ENCODE results near the gene LCE1F. TPM values are rescaled to one million over a fixed set of nuclear protein-coding genes. Genes with fewer than 3 reads are reported as not detected.

Gene LCE1F
- total RNA-seq, 4 donors from 2014 or later = not detected

DNA sequence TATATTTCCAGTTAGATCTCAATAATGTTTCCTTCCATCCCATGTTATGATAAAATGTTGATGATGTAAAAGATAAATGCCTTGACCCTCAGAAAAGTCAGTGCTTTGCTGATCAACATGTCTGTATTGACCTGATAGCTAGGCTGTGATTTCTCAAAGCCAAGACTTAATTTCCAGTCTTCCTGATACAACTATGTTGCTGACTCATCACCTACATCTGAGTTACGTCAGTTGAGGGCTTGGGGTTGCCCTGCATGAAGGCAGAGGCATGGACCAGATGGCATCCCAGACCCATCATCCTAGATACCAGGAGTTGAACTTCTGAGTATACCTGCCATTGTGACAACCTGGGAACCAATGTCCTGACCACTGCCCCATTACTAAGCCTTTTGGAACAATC, 26.4 kb downstream of the LCE1F start:
- Histone ChIP-seq H3K9me3 (no peaks in the 10 kb centered on the region), H3K27me3 (no peaks in the 10 kb centered on the region), H3K36me3 (no peaks in the 10 kb centered on the region), H3K4me3 (no peak overlapping the region), H3K27ac (no peak overlapping the region), H3K4me1 (no peaks in the 10 kb centered on the region)
- DNase-seq = no peak
- TF ChIP-seq CTCF (IDR thresholded peaks at IDR 0.05) (no peak), POLR2A (IDR thresholded peaks at IDR 0.05) (no peak)

- no peak for DNase-seq
- no peak for TF ChIP-seq CTCF (IDR thresholded peaks at IDR 0.05)
- TF ChIP-seq POLR2A (IDR thresholded peaks at IDR 0.05) = no peak
- H3K36me3 ChIP-seq = no peaks in the 10 kb centered on the region
- H3K4me3 ChIP-seq = no peak within 1 kb of the TSS
- no peaks in the 10 kb centered on the region for H3K4me1 ChIP-seq
- no peaks in the 10 kb centered on the region for H3K27me3 ChIP-seq
- no peaks in the 10 kb centered on the region for H3K9me3 ChIP-seq
- H3K27ac ChIP-seq = no peak within 1 kb of the TSS
These were observed 31.6 kb downstream of the LCE1F start, which contains the start of gene LCE1C for GRCh38 chr1:152806576-152806975. Gene LCE1C (minus strand): TSS chr1:152806651. CDS start chr1:152805478, 1,173 bp downstream.

DNA sequence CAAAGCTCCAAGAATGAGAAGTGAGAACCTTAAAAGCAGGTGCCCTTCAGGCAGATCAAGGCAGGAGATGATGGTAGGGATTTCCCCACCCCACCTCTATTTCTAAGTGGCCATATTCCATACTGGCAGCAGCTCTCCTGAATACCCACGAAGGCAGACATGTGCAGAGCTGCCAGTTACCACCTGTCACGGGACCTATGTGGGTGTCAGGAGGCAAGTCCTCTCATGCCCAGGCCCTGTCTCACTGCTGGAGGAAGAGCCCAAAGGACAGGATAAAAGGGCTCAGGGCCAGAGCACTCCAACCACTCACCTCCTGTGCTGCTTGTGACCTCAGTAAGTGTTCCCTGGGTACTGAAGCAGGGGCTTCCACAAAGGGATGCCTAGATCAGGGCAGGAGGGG, 36.1 kb downstream of the LCE1F start:
- H3K4me1 ChIP-seq = no peaks in the 10 kb centered on the region
- no peak overlapping the region for H3K4me3 ChIP-seq
- no peak for DNase-seq
- no peaks in the 10 kb centered on the region for H3K36me3 ChIP-seq
- no peak overlapping the region for H3K27ac ChIP-seq
- H3K27me3 ChIP-seq = no peaks in the 10 kb centered on the region
- TF ChIP-seq CTCF (IDR thresholded peaks at IDR 0.05) (no peak), POLR2A (IDR thresholded peaks at IDR 0.05) (no peak)
- H3K9me3 ChIP-seq = no peaks in the 10 kb centered on the region

DNA sequence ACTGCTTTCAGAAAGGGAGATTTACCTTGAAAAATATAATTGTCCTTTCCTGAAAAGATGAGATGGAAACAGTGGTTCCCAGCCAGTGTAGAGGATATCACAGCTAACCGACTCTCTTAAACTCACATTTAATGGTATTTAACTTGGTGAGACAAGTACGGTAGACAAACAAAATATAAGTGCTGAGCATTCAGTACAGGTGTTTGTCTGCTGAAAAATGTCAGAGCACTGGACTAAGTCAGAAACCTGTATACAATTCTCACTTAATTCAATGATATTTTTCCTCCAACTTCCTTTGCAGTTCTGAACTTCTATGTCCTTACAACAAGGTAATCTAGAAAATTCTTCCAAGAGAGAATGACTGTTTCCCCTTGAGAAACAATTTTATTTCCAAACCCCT, 36.7 kb downstream of the LCE1F start, which contains the start of gene LCE1B:
Gene LCE1B (plus strand): TSS at position 301 of the 400 bp plus-strand sequence. CDS start 476 bp downstream, outside the sequence.
- H3K4me3 ChIP-seq = no peak within 1 kb of the TSS
- H3K4me1 ChIP-seq = no peaks in the 10 kb centered on the region
- no peaks in the 10 kb centered on the region for H3K27me3 ChIP-seq
- H3K27ac ChIP-seq = no peak within 1 kb of the TSS
- H3K36me3 ChIP-seq = no peaks in the 10 kb centered on the region
- no peak for TF ChIP-seq CTCF (IDR thresholded peaks at IDR 0.05)
- no peak for TF ChIP-seq POLR2A (IDR thresholded peaks at IDR 0.05)
- no peaks in the 10 kb centered on the region for H3K9me3 ChIP-seq
- DNase-seq = no peak

GRCh38 chr1:152817309-152817708, 42.4 kb downstream of the LCE1F start:
- no peak for TF ChIP-seq POLR2A (IDR thresholded peaks at IDR 0.05)
- no peak for TF ChIP-seq CTCF (IDR thresholded peaks at IDR 0.05)
- no peaks in the 10 kb centered on the region for H3K4me1 ChIP-seq
- H3K27me3 ChIP-seq = no peaks in the 10 kb centered on the region
- no peak overlapping the region for H3K4me3 ChIP-seq
- no peak overlapping the region for H3K27ac ChIP-seq
- H3K9me3 ChIP-seq = no peaks in the 10 kb centered on the region
- no peaks in the 10 kb centered on the region for H3K36me3 ChIP-seq
- DNase-seq = no peak

DNA sequence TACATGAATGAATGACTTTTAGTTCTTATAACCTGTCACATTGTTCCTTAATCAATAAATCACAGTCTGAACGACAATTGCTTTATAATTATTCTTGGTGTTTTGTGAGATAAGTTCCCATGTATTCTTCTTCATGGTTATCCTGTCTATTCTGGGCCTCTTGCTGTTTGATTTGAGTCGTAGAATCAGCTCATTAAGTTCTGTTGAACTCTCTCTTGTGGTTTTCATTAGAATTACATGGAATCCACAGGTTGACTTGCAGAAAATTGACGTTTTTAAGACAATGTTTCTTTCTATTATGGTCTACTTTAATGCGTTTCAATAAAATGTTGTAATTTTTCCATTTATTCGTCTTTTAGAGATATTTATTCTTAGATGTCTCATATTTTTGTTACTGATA, 48.4 kb downstream of the LCE1F start:
- H3K4me1 ChIP-seq = no peaks in the 10 kb centered on the region
- H3K27me3 ChIP-seq = no peaks in the 10 kb centered on the region
- no peak for DNase-seq
- H3K4me3 ChIP-seq = no peak overlapping the region
- H3K9me3 ChIP-seq = no peaks in the 10 kb centered on the region
- no peaks in the 10 kb centered on the region for H3K36me3 ChIP-seq
- H3K27ac ChIP-seq = no peak overlapping the region
- TF ChIP-seq POLR2A (IDR thresholded peaks at IDR 0.05) (no peak), CTCF (IDR thresholded peaks at IDR 0.05) (no peak)

Measured in Peyer's patch (tissue), 4 donors.